HG02759 (cell line): ENCODE data around the gene GFOD1.

Source experiments
- ATAC-seq: cut with Tn5 transposase; IDR thresholded peaks from one replicate; pipeline ENCODE4 v1.9.1; 2021; ENCODE audit warnings: mild to moderate bottlenecking, moderate library complexity; ENCODE audit not compliant: unreplicated experiment

Gene GFOD1

GRCh38 chr6:13383328-13384163, 103.9 kb downstream of the GFOD1 start:
- ATAC-seq: peak; percentile 95

DNA sequence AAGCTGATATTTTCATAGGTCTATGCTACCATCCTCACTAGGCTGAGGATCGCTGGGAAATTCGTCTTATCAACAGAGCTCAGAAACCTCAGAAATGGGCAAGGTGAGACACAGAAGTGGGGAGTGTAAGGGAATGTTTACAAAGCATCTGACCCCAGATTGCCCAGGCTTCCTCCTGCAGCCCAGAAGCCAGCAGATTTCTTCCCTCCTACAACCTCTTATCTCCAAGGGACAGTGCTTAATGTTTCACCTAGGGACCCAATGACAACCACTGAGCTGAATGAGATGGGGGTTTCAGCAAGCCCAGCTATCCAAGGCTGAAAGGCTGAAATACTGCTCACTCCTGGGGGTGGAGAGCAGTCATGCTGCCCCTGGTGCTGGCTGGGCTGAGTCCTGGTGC, 106.6 kb downstream of the GFOD1 start:
- ATAC-seq: no peak

- no peak for ATAC-seq
Measured at GRCh38 chr6:13378669-13379590, 108.5 kb downstream of the GFOD1 start.

DNA sequence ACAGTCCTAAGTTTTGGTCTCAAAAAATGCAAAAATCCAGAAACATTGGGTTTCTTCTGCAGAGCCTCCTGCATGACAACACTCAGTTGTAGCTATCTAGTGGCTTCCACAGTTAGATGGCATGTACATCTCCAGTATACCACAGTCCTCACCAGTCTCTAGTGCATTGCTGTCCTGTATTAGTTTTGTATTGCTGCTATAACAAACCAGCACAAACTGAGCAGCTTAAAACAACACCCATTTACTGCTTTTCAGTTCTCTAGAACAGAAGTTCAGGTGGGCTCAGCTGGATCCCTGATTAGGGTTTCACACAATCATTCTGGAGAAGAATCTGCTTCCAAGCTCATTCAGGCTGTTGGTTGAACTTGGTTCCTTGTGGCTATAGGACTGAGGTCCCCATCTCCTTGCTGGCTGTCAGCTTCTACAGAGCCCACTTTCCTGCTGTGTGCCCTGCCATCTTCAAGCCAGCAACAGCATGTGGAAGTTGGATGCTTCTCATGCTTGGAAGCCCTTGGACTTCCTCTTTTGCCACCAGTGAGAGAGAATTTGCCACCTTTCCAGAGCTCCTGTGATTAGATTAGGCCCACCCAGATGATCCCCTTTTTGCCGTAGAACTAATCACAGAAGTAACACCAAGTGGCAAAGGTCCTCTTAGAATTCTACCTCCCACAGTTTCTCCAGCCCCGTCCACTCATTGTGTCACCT, 110.2 kb downstream of the GFOD1 start:
- ATAC-seq: no peak

- ATAC-seq: peak; percentile 65
Measured at GRCh38 chr6:13375360-13375878, 112.0 kb downstream of the GFOD1 start.

- no peak for ATAC-seq
Measured at GRCh38 chr6:13373919-13374318, 113.5 kb downstream of the GFOD1 start.

GRCh38 chr6:13373488-13373886, 113.9 kb downstream of the GFOD1 start:
- ATAC-seq: no peak

GRCh38 chr6:13372688-13373487, 114.5 kb downstream of the GFOD1 start:
- no peak for ATAC-seq

- ATAC-seq: no peak
Measured at GRCh38 chr6:13372076-13372475, 115.3 kb downstream of the GFOD1 start.

DNA sequence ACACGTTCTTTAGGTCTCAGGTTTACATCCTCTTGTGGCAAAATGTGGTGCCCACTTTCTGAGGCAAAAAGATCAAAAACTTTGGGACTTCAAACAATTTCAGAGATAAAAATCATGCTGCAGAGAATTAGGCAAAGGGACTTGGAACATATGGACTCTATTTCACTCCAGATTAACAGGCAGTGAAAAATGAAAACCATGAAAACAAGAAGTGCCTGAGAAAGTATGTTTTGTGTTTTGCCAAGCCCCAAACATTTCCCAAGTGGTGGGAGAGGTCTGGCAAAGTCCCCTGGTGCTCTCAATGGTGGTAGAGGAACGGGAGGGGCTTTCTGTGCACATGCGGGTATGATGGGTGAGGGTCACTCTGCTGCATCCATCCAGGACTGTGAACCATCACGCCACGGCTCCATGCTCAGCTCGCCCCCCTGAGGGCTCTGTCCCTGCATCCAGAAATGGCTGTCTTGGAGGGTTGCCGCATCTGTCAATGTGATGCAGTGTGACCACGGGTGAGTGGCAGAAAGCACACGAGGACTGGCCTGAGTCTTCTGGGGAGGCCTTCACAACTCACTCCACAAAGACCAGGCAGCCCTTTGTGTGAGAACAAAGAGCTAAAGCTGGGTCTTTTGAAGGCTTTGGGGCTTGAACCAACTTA, 115.9 kb downstream of the GFOD1 start:
- no peak for ATAC-seq

- ATAC-seq: no peak
Measured at GRCh38 chr6:13370623-13371022, 116.8 kb downstream of the GFOD1 start.

- no peak for ATAC-seq
Measured at GRCh38 chr6:13369591-13369990, 117.8 kb downstream of the GFOD1 start.

DNA sequence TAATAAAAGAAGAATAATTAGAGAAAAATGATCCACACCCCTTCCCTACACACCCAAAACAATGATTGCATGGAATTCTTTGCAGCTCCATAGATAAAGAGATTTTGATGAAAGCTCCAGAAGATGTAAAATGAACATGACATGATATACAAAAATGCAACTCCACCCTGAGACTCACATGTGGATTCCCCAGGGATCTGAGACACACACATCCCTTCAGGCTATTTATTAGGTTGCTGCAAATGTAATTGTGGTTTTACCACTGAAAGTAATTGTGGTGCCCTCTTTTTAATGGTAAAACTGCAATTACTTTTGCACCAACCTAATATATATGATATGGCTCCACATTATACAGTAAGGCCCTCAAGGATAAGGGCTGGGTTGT, 118.7 kb downstream of the GFOD1 start:
- no peak for ATAC-seq

DNA sequence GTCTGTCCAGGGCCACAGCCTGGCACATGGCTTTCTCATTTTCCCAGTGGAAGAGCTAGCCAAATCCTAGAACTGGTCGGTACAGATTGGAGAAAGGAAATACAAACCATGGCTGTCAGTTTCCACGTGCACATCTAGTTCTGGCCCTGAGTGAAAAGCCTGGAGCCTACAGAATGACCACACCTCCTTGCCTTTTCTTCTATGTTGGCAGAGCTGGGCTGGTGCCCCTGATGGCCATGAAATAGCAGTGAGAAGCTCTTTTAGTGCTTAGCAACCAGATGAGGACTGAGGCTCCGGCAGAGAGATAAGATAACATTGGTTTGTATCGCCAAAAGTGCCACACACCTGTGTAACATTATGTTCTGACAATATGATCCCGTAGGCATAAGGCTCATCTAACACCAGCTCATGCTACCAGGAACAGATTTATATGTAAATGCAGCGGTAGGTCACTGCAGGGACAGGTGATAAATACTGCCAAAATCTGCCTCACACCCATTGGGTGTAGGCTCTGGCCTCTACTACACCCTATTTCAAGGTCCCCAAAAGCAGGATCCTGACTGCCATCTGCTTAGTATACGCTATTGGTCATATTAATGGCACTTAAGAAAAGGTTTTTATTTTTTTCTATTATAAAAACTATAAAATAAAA, 119.2 kb downstream of the GFOD1 start:
- no peak for ATAC-seq

- ATAC-seq: no peak
Measured at GRCh38 chr6:13367396-13367795, 120.0 kb downstream of the GFOD1 start.

DNA sequence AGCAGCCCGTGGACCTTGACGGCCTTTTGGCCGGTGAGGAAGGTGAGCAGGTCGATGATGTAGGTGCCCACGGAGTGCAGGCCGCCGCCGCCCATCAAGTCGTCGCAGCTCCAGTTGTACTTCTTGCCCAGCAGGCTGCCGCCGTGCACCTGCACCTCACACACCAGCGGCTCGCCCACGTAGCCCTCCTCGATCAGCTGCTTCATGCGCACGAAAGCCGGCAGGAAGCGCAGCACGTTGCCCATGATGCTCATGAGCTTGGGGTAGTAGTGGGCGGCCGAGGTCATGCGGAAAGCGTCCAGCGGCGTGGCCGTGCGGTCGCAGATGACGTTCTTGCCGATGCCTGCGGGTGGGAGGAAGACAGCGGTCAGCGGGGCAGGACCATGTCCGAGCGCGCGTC, 122.1 kb downstream of the GFOD1 start:
- no peak for ATAC-seq

DNA sequence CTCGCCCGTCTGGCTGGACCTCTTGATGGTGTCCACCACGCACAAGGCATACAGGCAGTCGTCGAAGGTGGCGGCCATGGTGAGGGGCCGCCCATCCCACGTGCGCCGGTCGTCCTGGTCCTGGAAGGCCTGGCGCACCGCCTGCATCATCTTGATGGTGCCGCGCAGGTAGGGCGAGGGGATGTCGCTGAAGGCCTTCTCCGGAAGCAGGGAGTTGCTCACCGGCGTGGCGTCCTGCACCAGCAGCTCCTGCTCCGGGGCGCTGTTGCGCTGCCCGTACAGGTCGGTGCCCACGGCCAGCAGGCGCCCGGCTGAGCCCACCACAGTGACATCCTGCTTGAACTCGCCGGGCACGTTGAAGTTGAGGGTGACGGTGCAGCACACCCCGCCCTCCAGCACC, 122.6 kb downstream of the GFOD1 start:
- ATAC-seq: no peak

DNA sequence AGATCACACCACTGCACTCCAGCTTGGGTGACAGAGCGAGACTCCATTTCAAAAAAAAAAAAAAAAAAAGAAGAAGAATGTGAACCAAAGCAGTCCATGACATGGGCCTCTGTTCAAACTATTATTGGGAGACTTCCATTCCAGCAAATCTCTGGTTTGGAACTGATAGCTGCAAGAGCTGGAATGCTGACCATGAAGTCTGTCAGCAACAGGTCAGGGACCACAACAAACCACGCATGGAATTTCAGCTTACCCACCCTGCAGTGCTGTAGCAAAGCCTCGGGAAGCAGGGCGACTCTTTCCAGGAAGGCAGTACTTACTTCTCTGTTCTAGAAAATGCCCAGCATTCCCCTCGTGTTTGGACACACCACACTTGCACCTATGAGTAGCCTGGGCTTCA, 125.0 kb downstream of the GFOD1 start:
- ATAC-seq: no peak
